Fibroblast of the aortic adventitia (primary cell): ENCODE measurements around the gene ACBD4. TPM values are rescaled to one million over a fixed set of nuclear protein-coding genes. Genes with fewer than 3 reads are reported as not detected.

Experiments used
- DNase-seq: peaks from one replicate; pipeline ENCODE4 v3.0.0-alpha.2; 2010; ENCODE audit warnings: low read depth
- H3K4me3 ChIP-seq: 2 replicates; pipeline ENCODE4 v1.5.1; 2011; ENCODE audit warnings: low read depth, mild to moderate bottlenecking, control low read depth, low read length, moderate library complexity
- total RNA-seq: library from RNA; depleted of rRNA; stranded (reverse); fragments of >200 nt; gene quantifications from 2 replicates; pipeline ENCODE4 v1.2.3, GENCODE V29; 2012; ENCODE audit warnings: low replicate concordance
- TF ChIP-seq, protein P1 (sequence below): IDR thresholded peaks from 2 replicates; pipeline ENCODE4 v1.5.1; 2011; ENCODE audit warnings: mild to moderate bottlenecking, low read length, control low read depth, inconsistent platforms; ENCODE audit not compliant: insufficient read depth

Gene ACBD4
- total RNA-seq, 1 donor = 7.4 TPM

DNA sequence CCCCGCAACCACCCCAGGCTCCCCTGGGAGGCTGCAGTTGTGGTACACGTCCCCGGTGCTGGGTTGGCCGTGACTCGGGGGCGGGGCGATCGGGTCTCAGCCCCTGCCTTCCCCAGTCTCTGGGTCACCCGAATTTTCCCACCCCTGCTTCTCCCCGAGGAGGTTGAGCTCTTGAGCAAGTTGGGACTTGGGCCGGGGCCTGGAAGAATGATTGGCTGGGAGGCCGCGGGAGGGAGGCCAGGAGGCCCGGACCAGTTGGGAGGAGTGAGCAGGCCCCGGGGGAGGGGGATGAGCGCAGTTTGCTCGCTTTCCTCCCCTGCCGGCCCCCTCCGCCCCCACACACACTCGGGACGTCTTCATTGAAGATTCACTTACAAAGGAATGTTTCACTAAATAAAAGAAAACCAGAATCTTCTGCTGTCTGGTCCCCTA lies 8.3 kb downstream of the ACBD4 start:
- H3K4me3 ChIP-seq = peak overlapping the region; percentile 46
- peak; percentile 89 for DNase-seq

DNA sequence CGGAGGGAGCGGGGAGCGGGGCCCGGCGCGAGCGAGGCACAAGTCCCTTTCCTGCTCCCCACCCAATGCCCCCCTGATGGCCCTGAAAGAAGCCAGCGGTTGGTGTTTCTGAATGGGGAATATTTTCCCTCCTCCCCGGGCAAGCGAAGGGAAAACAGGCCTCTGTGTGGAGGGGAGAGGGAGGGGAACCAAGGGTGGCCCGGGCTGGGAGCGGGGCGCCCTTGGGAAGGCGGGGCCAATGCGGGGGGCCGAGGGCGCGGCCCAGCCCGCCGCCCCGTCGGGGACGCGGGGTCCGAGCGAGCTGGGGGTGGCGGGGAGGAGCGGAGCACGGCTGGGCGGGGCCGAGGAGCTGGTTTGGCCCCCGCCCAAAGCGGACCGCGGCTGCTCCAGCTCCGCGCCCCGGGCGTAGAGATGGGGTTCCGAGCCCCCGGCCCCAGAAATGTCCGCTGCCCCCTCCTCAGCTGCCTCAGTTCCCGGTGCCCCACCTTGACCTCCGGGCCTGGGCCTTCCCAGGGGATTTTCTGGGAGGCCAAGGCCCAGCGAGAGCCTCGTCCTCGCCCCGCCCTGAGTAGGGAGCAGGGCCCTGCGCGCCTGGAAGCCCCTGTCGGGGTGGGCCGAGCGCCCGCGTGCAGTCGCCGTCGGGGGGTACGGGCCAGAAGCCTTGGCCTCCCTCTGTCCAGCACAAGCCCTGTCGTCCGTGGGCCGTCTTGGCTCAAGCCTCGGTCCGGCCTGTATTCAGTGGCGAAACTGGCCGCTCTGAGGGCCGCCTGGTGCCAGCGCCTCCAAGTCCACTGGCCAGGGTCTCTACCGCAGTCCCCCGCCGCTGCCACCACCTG lies 8.9 kb downstream of the ACBD4 start:
- TF ChIP-seq, protein P1, sequence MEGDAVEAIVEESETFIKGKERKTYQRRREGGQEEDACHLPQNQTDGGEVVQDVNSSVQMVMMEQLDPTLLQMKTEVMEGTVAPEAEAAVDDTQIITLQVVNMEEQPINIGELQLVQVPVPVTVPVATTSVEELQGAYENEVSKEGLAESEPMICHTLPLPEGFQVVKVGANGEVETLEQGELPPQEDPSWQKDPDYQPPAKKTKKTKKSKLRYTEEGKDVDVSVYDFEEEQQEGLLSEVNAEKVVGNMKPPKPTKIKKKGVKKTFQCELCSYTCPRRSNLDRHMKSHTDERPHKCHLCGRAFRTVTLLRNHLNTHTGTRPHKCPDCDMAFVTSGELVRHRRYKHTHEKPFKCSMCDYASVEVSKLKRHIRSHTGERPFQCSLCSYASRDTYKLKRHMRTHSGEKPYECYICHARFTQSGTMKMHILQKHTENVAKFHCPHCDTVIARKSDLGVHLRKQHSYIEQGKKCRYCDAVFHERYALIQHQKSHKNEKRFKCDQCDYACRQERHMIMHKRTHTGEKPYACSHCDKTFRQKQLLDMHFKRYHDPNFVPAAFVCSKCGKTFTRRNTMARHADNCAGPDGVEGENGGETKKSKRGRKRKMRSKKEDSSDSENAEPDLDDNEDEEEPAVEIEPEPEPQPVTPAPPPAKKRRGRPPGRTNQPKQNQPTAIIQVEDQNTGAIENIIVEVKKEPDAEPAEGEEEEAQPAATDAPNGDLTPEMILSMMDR = no peak
- DNase-seq = no peak
- H3K4me3 ChIP-seq = peak overlapping the region; percentile 46

More for the DNA sequence above, 8.3 kb downstream of the ACBD4 start:
- TF ChIP-seq, protein P1 = no peak

DNA sequence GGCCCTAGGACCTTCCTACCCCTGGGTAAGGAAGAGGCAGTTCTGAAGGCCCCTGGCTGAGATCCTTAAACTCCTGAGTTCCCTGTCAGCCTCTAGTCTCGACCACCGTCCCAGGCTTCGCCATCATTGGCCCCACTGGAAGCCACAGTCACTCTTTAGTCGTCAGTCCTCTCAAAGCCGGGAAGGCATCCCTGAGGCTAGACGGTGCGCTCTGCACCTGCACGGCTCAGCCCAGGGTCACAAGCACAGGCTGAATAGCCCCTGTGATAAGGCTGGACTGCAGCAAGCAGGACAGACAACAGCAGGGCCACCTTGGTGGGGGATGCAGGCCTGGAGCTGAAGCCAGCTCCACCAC lies 9.5 kb downstream of the ACBD4 start:
- TF ChIP-seq, protein P1 = no peak
- DNase-seq = no peak
- no peak overlapping the region for H3K4me3 ChIP-seq

DNA sequence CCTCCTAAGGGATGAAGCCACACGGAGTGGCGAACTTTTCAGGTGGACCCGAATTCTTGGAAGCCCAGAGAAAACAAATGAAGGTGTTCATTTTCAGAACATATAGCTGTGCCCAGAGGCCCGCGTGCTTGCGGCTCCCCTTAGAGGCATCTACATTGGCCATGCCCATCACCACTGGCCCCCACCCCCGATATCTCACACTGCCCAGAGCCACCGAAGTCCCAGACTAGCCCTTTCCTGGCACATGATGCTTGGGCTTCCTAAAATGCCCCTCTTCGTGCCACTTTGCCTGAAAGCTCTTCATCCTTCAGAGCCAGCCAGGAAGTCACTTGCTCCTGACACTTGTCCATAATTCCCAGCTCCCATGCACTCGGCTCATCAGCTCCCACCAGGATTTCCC lies 10.7 kb downstream of the ACBD4 start:
- no peak overlapping the region for H3K4me3 ChIP-seq
- TF ChIP-seq, protein P1 = no peak
- no peak for DNase-seq

DNA sequence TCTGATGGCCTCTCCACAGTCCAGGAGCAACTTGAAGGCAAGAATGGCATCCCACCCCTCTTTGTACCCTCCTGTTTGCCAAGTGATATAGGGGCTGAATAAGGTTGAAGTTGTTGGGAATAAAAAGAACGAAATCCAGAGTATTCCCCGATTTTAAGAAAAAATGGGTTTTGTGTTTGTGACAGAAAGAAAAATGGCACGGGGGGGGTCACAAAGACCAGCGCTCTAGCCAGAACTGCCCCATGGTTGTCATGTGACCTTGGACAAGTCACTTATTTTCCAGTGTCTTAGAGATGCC lies 11.1 kb downstream of the ACBD4 start:
- peak overlapping the region; percentile 75 for H3K4me3 ChIP-seq
- no peak for DNase-seq
- TF ChIP-seq, protein P1 = no peak

DNA sequence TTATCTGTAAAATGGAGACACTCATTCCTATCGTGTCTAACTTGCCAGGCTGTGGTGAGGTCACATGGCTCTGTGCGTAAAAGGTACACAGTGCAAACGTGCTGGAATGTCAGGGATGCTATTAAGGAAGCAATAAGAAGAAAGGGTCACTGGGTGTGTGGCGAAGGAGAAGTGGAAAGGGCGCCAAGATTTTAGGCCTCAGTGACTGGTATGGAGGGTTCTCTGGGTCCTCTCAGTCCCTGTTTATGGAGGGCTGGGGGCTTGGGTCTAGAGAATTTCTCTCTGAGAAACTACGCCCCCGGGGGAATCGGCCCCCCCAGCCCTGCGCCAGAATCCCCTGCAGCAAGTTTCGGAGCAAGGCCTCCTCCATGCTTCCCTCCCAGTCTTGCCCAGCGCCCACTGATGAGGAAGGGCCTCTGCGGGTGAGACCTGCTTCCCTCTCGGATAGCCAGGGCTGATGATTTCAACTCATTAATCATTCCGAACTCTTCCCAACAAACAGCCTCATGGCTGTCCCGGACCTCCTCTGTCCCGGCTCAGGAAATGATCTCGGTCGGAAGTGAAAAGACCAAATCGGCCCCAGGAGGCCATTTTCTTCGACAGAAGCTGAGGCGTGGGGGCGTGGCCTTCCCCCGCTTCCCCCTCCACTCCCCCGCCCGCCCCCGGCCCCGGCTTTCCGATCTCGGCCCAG lies 11.5 kb downstream of the ACBD4 start:
- TF ChIP-seq, protein P1 = no peak
- H3K4me3 ChIP-seq = peak overlapping the region; percentile 75
- peak; percentile 92 for DNase-seq
